Effector memory CD8-positive, alpha-beta T cell (primary cell): ENCODE measurements around the gene SEC14L5.
A peak's percentile ranks its signal among the peaks of the same experiment; 100 is the strongest.

Source experiments
- ATAC-seq: fragments of 150-1000 bp; cut with Tn5 transposase; replicated peaks from 2 replicates; pipeline ENCODE4 v1.10.0; 2021; ENCODE audit warnings: mild to moderate bottlenecking, moderate library complexity
- DNase-seq, 3 experiments: peaks; one replicate each; pipeline ENCODE4 v3.0.0; 2021
- H3K27ac Mint-ChIP-seq, 2 donors: one replicate each; pipeline ENCODE4 v1.8.0; 2022; ENCODE audit warnings: mild to moderate bottlenecking in 2 of 2, mixed read lengths in 2 of 2, moderate library complexity in 2 of 2
- H3K27me3 Mint-ChIP-seq, 2 donors: one replicate each; pipeline ENCODE4 v1.8.0; 2022; ENCODE audit warnings: mixed read lengths in 2 of 2
- H3K36me3 Mint-ChIP-seq: one replicate; pipeline ENCODE4 v1.8.0; 2022; ENCODE audit warnings: mild to moderate bottlenecking, moderate library complexity, mixed read lengths; ENCODE audit not compliant: insufficient read depth
- H3K4me1 Mint-ChIP-seq, 2 donors: one replicate each; pipeline ENCODE4 v1.8.0; 2022; ENCODE audit warnings: low read depth in 2 of 2, mixed read lengths in 2 of 2
- H3K4me3 Mint-ChIP-seq, 2 donors: one replicate each; pipeline ENCODE4 v1.8.0; 2022; ENCODE audit warnings: mild to moderate bottlenecking in 2 of 2, mixed read lengths in 2 of 2, moderate library complexity in 2 of 2
- H3K9me3 Mint-ChIP-seq, 2 donors: one replicate each; pipeline ENCODE4 v1.8.0; 2022; ENCODE audit warnings: mixed read lengths in 2 of 2

The SEC14L5 gene

GRCh38 chr16:4987580-4988374 lies 29.6 kb downstream of the SEC14L5 start:
- Mint-ChIP-seq H3K4me3 (no peak overlapping the region), H3K27me3 (peaks cover 26 to 54% of the 10 kb centered on the region in 2 donors), H3K36me3 (peaks cover 3% of the 10 kb centered on the region), H3K27ac (peak overlapping the region in 1 of 2 donors; percentile 62), H3K9me3 (no peaks in the 10 kb centered on the region), H3K4me1 (peaks cover 2 to 3% of the 10 kb centered on the region in 2 donors)
- ATAC-seq (no peak), DNase-seq (no peak)

DNA sequence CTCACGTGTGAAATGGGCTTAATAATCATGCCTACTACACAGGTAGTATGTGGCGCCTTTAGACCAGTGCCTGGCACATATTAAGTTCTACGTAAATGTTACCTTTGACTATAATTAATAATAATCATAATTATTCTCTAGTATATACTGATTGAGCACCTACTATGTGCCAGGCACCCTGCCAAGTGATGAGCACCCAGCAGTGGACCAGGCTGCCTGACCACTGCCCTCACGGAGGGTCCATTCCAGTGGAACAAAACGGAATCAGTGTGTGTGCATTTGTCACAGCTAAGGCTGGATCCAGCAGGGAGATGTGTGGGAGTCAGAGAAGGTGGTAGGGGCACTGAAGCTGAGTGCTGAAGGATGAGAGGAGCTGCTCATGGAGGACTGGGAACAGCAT lies 30.5 kb downstream of the SEC14L5 start:
- no peak for ATAC-seq
- Mint-ChIP-seq H3K36me3 (peaks cover 3% of the 10 kb centered on the region), H3K27ac (no peak overlapping the region), H3K9me3 (no peaks in the 10 kb centered on the region), H3K4me3 (no peak overlapping the region), H3K27me3 (peaks cover 26 to 54% of the 10 kb centered on the region in 2 donors), H3K4me1 (peaks cover 2 to 3% of the 10 kb centered on the region in 2 donors)
- no peak for DNase-seq

DNA sequence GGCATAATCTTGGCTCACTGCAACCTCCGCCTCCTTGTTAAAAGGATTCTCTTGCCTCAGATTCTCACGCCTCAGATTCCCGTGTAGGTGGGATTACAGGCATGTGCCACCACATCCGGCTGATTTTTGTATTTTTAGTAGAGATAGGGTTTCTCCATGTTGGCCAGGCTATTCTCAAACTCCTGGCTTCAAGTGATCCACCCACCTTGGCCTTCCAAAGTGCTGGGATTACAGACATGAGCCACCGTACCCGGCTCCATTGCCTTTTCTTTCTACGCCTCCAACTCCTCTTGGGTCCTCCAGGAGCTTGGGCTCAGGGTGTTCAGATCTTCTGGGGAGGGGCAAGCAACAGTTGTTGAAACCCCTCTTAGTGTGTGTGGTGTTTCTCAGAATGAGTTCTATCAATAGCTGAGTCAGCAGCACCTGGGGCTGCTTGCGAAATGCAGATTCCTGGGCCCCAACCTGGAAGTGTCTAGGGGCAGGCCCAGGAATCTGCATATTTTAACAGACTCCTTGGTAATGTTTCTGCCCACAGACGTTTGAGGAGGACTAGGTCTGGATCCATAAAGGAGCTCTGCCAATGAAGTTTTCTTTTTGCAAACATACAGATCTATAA lies 31.4 kb downstream of the SEC14L5 start:
- no peak for ATAC-seq
- Mint-ChIP-seq H3K4me1 (peaks cover 2 to 3% of the 10 kb centered on the region in 2 donors), H3K36me3 (peaks cover 3% of the 10 kb centered on the region), H3K27me3 (peaks cover 31 to 59% of the 10 kb centered on the region in 2 donors), H3K27ac (no peak overlapping the region), H3K9me3 (no peaks in the 10 kb centered on the region), H3K4me3 (no peak overlapping the region)
- no peak for DNase-seq

DNA sequence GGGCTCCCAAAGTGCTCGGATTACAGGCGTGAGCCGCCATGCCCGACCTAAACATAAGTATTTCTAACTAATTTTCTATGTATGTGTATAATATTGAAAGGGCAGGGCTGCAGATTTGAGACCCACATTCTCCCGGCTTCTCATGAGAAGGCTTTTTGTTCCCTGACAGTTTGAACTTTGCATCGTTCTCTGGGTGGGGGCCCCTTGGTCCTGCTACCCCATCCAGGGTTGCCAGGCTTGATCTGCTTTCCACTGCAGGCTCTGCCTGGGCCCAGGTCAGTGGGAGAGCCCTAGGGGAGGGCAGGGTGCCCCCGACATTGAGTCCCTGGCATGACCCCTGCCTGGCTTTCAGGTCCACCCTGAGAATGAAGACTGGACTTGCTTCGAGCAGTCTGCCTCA lies 32.3 kb downstream of the SEC14L5 start:
- ATAC-seq (no peak), DNase-seq (no peak)
- Mint-ChIP-seq H3K27me3 (peaks cover 35 to 68% of the 10 kb centered on the region in 2 donors), H3K9me3 (no peaks in the 10 kb centered on the region), H3K4me3 (no peak overlapping the region), H3K36me3 (peaks cover 3% of the 10 kb centered on the region), H3K4me1 (peaks cover 2 to 3% of the 10 kb centered on the region in 2 donors), H3K27ac (no peak overlapping the region)

- no peak for DNase-seq
- no peaks in the 10 kb centered on the region for H3K9me3 Mint-ChIP-seq
- H3K27me3 Mint-ChIP-seq: peaks cover 43 to 73% of the 10 kb centered on the region in 2 donors
- ATAC-seq: no peak
- H3K27ac Mint-ChIP-seq: no peak overlapping the region
- H3K4me1 Mint-ChIP-seq: peaks cover 2 to 3% of the 10 kb centered on the region in 2 donors
- no peak overlapping the region for H3K4me3 Mint-ChIP-seq
- peaks cover 3% of the 10 kb centered on the region for H3K36me3 Mint-ChIP-seq
Observed at GRCh38 chr16:4991754-4992153, 33.6 kb downstream of the SEC14L5 start.

DNA sequence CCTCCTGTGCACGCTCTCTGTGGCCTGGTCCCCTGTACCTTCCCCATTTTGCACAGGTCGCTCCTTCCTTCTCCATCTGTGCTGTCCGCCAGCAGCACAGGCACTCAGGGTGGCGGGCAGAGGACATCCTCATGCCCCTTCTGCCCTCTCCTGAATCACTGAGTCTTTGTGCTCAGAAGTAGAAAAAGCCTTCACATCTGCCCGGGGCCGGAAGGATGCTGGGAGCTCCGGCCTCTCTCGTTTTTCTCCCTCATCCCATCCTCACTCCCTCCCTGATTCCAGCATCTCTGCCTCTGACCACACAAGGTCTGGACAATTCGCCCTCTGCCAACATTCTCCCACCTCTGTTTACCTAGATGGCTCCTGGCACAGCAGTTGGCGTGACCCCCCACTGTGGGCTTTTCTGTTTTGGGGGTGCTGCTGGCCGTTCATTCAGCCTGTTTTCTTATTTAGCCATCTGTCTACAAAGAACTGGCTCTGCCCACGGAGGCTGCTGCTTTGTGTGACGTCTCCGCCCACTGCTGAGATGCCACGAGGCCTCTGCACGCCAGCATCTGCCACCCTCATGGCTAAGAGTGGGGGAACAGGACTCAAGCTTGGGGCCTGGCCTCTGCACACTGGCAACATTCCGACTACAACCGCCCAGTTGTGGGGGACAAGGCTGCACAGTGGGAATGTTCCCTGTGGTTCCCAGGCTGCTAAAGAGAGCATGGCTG lies 36.7 kb downstream of the SEC14L5 start:
- DNase-seq (no peak), ATAC-seq (no peak)
- Mint-ChIP-seq H3K27ac (no peak overlapping the region), H3K9me3 (no peaks in the 10 kb centered on the region), H3K36me3 (no peaks in the 10 kb centered on the region), H3K4me3 (no peak overlapping the region), H3K27me3 (peaks cover 36 to 63% of the 10 kb centered on the region in 2 donors), H3K4me1 (no peaks in the 10 kb centered on the region)

- no peaks in the 10 kb centered on the region for H3K9me3 Mint-ChIP-seq
- H3K27me3 Mint-ChIP-seq: peaks cover 36 to 68% of the 10 kb centered on the region in 2 donors
- no peak for ATAC-seq
- H3K36me3 Mint-ChIP-seq: no peaks in the 10 kb centered on the region
- no peak for DNase-seq
- no peak overlapping the region for H3K27ac Mint-ChIP-seq
- no peaks in the 10 kb centered on the region for H3K4me1 Mint-ChIP-seq
- no peak overlapping the region for H3K4me3 Mint-ChIP-seq
Observed at GRCh38 chr16:5000573-5001001, 42.5 kb downstream of the SEC14L5 start.

DNA sequence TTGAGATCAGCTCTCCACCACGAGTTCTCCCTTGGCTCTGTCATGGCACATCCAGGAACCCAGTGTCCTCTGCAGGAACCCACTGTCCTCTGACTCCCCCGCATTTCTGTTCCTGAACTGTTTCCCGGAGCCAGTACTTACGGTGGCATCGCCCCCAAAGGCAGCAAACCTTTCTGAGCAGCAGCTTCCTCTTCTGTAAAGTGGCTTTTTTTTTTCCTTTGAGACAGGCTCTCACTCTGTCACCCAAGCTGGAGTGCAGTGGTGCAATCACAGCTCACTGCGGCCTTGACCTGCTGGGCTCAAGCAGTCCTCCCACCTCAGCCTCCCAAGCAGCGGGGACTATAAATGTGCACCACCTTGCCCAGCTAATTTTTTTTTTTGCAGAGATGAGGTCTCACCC lies 43.4 kb downstream of the SEC14L5 start:
- ATAC-seq (no peak), DNase-seq (no peak)
- Mint-ChIP-seq H3K4me3 (no peak overlapping the region), H3K9me3 (no peaks in the 10 kb centered on the region), H3K27ac (peak overlapping the region in 1 of 2 donors; percentile 34), H3K4me1 (no peaks in the 10 kb centered on the region), H3K27me3 (peaks cover 30 to 61% of the 10 kb centered on the region in 2 donors), H3K36me3 (no peaks in the 10 kb centered on the region)

GRCh38 chr16:5001986-5002385 lies 43.9 kb downstream of the SEC14L5 start:
- Mint-ChIP-seq H3K36me3 (no peaks in the 10 kb centered on the region), H3K27me3 (peaks cover 26 to 61% of the 10 kb centered on the region in 2 donors), H3K27ac (peak overlapping the region in 1 of 2 donors; percentile 34), H3K4me3 (no peak overlapping the region), H3K4me1 (no peaks in the 10 kb centered on the region), H3K9me3 (no peaks in the 10 kb centered on the region)
- ATAC-seq (no peak), DNase-seq (no peak)

DNA sequence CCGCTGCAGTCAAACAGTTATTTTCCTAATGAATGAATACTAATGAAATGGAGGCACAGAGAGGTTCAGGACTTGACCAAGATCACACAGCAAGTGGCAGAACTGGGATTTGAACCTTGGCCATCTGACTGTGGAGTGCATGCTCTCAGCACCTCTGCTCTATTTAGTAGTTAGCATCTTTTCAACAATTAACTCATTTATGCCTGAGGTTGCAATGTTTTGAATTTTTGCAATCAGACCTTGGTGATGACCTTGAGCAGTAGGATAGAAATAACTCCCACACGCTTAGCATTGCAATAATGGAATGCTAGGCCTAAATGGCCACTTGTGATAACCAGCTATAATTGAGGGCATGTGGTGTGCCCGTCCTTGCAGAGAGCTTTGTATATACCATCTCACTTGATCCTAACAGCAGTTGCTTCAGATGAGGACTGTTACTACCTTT lies 44.6 kb downstream of the SEC14L5 start:
- no peak overlapping the region for H3K4me3 Mint-ChIP-seq
- no peaks in the 10 kb centered on the region for H3K36me3 Mint-ChIP-seq
- H3K27me3 Mint-ChIP-seq: peaks cover 25 to 56% of the 10 kb centered on the region in 2 donors
- no peaks in the 10 kb centered on the region for H3K9me3 Mint-ChIP-seq
- H3K4me1 Mint-ChIP-seq: no peaks in the 10 kb centered on the region
- no peak overlapping the region for H3K27ac Mint-ChIP-seq
- DNase-seq (no peak), ATAC-seq (no peak)

GRCh38 chr16:5003211-5003610 lies 45.1 kb downstream of the SEC14L5 start:
- no peaks in the 10 kb centered on the region for H3K36me3 Mint-ChIP-seq
- DNase-seq (no peak), ATAC-seq (no peak)
- no peaks in the 10 kb centered on the region for H3K9me3 Mint-ChIP-seq
- H3K27ac Mint-ChIP-seq: no peak overlapping the region
- peaks cover 25 to 53% of the 10 kb centered on the region in 2 donors for H3K27me3 Mint-ChIP-seq
- no peaks in the 10 kb centered on the region for H3K4me1 Mint-ChIP-seq
- no peak overlapping the region for H3K4me3 Mint-ChIP-seq

DNA sequence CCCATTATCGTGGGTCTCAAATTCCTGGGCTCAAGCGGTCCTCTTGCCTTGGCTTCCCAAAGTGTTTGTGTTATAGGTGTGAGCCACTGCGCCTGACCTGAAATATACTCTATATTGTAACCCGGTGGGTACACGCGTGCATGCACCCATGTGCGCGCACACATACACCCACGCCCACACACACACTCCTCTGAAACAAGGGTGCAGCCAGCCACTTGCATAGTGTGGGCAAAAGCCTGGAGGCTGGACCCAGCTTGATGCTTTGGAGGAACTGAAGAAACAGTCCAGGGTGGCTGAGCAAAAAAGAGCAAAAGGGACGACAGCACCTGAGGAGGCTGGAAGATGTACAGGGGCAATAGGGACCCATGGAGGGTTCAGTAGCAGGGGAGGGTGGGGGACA lies 45.7 kb downstream of the SEC14L5 start:
- Mint-ChIP-seq H3K36me3 (no peaks in the 10 kb centered on the region), H3K4me3 (no peak overlapping the region), H3K27ac (no peak overlapping the region), H3K27me3 (peaks cover 22 to 54% of the 10 kb centered on the region in 2 donors), H3K9me3 (no peaks in the 10 kb centered on the region), H3K4me1 (no peaks in the 10 kb centered on the region)
- ATAC-seq (no peak), DNase-seq (no peak)

- ATAC-seq (no peak), DNase-seq (no peak)
- Mint-ChIP-seq H3K27me3 (peaks cover 18 to 55% of the 10 kb centered on the region in 2 donors), H3K36me3 (no peaks in the 10 kb centered on the region), H3K4me1 (no peaks in the 10 kb centered on the region), H3K9me3 (no peaks in the 10 kb centered on the region), H3K27ac (no peak overlapping the region), H3K4me3 (no peak overlapping the region)
Observed at GRCh38 chr16:5004311-5004710, 46.2 kb downstream of the SEC14L5 start.
